Testis (tissue), 2 donors: Measurements from ENCODE around the gene CDK13.

Experiments used
- POLR2A ChIP-seq: fragments of 450-650 bp; IDR thresholded peaks from one replicate; pipeline ENCODE4 v1.6.1; 2017; ENCODE audit warnings: antibody characterized with exemption, mild to moderate bottlenecking, moderate library complexity
- TF ChIP-seq, protein P1 (sequence below), 3 experiments: fragments of 450-650 bp in 2 of 3; fragments of 200-600 bp in 1 of 3; sonication (generic) in 1 of 3; IDR thresholded peaks; one replicate each; pipeline ENCODE4 v1.5.1; 2016 to 2019; ENCODE audit warnings: antibody characterized with exemption in 3 of 3, mild to moderate bottlenecking in 2 of 3, moderate library complexity in 1 of 3

DNA sequence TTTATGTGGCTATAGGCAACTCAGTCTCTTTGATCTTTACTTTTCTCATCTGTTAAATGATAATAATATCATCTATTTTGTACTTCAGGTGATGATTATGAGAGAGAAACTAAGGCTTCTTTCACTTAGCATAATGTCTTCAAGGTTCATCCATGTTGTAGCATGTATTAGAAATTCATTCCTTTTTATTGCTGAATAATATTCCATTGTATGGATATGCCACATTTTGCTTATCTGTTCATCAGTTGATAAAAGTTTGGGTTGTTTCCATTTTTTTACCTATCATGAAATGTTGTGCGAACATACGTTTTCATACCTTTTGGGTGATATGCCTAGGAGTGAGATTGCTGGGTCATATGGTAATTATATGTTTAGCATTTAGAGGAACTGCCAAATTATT, 7.2 kb upstream of the CDK13 start:
- TF ChIP-seq, protein P1, sequence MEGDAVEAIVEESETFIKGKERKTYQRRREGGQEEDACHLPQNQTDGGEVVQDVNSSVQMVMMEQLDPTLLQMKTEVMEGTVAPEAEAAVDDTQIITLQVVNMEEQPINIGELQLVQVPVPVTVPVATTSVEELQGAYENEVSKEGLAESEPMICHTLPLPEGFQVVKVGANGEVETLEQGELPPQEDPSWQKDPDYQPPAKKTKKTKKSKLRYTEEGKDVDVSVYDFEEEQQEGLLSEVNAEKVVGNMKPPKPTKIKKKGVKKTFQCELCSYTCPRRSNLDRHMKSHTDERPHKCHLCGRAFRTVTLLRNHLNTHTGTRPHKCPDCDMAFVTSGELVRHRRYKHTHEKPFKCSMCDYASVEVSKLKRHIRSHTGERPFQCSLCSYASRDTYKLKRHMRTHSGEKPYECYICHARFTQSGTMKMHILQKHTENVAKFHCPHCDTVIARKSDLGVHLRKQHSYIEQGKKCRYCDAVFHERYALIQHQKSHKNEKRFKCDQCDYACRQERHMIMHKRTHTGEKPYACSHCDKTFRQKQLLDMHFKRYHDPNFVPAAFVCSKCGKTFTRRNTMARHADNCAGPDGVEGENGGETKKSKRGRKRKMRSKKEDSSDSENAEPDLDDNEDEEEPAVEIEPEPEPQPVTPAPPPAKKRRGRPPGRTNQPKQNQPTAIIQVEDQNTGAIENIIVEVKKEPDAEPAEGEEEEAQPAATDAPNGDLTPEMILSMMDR (IDR thresholded peaks at IDR 0.05): no peak
- no peak for TF ChIP-seq POLR2A
